SHP77 (cell line): Measurements from ENCODE around the gene CCSER1.
A peak's percentile ranks its signal among the peaks of the same experiment; 100 is the strongest.
"Not testable (repeated sequence)": the region's sequence is repeated elsewhere in the genome, so short reads cannot be mapped to it uniquely, and the experiment has no call there.

ENCODE experiments used
- DNase-seq, 2 experiments: peaks; one replicate each; lab custom pipeline; 2025; lab: John Stamatoyannopoulos, UW

The CCSER1 gene

GRCh38 chr4:91167864-91168653 lies 1040.9 kb downstream of the CCSER1 start:
- DNase-seq = not testable (repeated sequence)

DNA sequence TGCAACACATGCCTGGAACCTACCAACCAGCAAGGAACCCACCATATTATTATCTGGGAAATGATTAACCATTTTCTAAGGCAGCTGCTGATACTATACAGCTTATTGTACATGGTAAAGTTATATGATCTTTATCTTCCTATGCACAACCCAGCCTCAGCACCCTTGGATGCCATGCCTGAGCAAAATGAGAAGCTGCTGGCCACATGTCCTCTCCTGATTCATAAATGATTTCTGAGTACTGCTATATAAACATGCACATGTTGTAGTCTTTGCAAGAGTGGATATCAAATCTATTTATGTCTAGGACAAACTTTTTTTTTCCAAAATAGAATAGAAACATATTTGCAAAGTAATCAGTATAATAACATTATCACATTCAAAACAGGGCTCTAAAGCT lies 1043.6 kb downstream of the CCSER1 start:
- DNase-seq = no peak

GRCh38 chr4:91171217-91171616 lies 1044.0 kb downstream of the CCSER1 start:
- no peak for DNase-seq

- DNase-seq = not testable (repeated sequence)
These were observed 1057.9 kb downstream of the CCSER1 start for GRCh38 chr4:91185061-91185460.

DNA sequence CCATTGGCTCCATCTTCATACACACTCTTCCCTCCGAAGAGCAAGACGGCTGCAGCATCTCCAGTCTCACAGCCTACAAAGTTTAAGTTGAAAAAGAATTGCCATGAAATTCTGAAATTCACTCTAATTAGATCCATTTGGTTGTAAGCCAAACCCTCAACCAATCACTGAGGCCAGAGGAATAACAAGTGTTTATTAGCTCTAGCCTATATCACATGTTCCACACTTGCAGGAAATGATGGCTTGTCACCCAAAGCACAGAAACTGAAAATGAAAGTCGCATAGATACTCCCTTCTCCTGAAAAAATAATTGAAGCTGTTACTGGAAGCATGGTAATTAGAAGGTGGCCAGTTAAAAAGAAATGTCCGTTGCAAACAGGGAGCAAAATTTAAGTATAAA lies 1071.8 kb downstream of the CCSER1 start:
- DNase-seq = no peak

DNA sequence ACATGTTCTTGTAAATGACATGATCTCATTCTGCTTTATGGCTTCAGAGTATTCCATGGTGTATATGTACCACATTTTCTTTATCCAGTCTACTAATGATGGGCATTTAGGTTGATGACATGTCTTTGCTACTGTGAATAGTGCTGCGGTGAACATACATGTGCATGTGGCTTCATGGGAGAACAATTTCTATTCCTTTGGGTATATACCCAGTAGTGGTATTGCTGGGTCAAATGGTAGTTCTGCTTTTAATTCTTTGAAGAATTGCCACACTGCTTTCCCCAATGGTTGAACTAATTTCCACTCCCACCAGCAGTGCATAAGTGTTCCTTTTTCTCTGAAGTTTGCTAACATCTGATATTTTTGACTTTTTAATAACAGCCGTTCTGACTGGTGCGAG lies 1080.3 kb downstream of the CCSER1 start:
- no peak for DNase-seq

- DNase-seq = no peak
These were observed 1085.0 kb downstream of the CCSER1 start for GRCh38 chr4:91212211-91212610.

DNA sequence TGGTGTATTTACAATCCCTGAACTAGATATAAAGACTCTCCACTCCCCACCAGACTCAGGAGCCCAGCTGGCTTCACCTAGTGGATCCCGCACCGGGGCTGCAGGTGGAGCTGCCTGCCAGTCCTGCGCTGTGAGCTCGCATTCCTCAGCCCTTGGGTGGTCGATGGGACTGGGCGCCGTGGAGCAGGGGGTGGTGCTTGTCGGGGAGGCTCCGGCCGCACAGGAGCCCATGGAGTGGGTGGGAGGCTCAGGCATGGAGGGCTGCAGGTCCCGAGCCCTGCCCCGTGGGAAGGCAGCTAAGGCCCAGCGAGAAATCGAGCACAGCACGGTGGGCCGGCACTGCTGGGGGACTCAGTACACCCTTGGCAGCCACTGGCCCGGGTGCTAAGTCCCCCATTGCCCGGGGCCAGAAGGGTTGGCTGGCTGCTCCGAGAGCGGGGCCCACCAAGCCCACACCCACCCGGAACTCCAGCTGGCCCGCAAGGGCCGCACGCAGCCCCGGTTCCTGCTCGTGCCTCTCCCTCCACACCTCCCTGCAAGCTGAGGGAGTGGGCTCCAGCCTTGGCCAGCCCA lies 1090.7 kb downstream of the CCSER1 start:
- DNase-seq = not testable (repeated sequence)

DNA sequence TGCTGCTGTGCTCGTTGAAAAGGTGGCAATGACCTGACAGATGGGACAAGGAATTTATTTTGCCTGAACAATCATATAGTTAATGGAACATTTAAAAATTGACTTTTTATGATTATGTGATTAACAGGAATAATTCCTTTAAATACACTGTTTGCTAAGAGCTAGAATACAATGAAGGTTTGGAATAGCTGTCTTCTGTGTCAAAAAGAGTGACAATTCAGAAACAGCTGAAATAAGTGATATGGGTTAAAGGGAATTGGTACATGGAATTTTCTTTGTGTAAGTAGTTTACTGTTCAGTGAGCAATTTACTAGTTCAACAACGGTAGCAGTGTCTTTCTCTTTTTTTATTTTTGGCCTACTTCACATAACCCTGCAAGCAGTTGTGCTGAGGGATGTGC lies 1093.1 kb downstream of the CCSER1 start:
- no peak for DNase-seq

- no peak for DNase-seq
These were observed 1094.8 kb downstream of the CCSER1 start for GRCh38 chr4:91222014-91222413.

- DNase-seq = no peak
These were observed 1099.7 kb downstream of the CCSER1 start for GRCh38 chr4:91226867-91227266.

GRCh38 chr4:91228659-91229058 lies 1101.5 kb downstream of the CCSER1 start:
- no peak for DNase-seq

DNA sequence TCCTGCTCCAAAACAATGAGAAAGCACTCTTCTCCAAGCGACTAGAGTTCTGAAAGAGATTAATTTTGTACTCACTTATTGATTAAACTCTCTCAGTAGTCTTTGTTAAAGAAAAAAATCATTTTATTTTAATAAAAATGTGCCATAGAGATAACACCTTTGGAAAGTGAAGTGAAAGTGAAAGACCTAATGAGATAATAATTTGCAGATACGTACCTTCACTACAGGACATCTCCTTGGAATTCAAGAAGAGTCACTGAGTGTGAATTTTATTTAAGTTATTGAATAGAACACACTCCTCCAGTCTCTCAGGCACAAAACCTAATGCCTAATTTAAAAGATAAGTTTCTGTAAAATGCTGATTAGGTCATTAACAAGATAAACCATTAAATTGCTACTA lies 1106.0 kb downstream of the CCSER1 start:
- DNase-seq = no peak

GRCh38 chr4:91243132-91243531 lies 1115.9 kb downstream of the CCSER1 start:
- peak in 1 of 2 experiments; percentile 4 for DNase-seq

- no peak for DNase-seq
These were observed 1128.8 kb downstream of the CCSER1 start for GRCh38 chr4:91256043-91256442.

DNA sequence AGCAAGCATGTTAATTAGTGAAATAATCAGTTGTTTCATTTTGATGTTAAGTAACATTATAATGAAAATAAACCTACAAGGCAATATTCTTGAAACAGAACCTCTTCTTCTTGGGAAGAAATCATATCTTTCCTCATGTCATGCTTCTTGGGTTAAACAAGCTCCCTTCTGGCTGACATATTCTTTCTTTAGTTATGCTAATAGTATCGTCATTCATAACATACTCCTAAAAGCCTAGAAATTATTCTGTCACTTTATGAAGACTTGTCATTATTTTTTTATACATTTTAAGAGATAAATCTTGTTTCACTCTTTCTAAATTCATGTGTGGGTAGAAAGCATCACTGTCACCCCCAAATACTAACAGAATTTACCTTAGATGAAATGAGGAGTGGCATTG lies 1129.6 kb downstream of the CCSER1 start:
- no peak for DNase-seq

GRCh38 chr4:91257721-91258120 lies 1130.5 kb downstream of the CCSER1 start:
- no peak for DNase-seq

- DNase-seq = no peak
These were observed 1131.1 kb downstream of the CCSER1 start for GRCh38 chr4:91258326-91258725.

DNA sequence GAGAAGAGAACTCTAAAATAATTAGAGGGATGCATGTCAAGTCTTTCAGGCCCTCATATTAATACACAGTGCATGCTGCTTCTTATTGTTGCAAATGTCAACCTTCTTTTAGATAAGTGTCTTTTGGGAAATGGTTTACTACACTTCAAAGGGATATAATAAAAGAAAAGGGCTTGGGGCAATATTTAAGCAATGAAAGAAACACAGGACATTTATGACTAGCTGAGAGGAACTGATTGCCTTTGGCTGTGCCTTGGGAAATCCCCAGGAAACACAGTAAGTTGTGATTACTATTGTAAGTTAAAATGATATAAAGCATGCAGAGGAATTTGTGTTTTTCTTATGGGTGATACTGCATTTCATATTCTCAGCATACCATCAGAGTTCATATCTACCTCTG lies 1140.3 kb downstream of the CCSER1 start:
- no peak for DNase-seq

DNA sequence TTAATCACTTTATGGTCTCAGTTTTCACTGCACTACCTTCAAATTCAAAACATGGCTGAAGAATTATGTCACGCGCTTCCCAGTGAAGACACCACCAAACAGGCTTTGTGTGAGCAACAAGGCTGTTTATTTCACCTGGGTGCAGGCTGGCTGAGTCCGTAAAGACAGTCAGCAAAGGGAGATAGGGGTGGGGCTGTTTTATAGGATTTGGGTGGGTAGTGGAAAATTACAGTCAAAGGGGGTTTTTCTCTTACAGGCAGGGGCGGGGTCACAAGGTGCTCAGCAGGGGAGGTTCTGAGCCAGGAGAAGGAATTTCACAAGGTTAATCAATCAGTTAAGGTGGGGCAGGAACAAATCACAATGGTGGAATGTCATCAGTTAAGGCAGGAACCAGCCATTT lies 1141.3 kb downstream of the CCSER1 start:
- DNase-seq = not testable (repeated sequence)

DNA sequence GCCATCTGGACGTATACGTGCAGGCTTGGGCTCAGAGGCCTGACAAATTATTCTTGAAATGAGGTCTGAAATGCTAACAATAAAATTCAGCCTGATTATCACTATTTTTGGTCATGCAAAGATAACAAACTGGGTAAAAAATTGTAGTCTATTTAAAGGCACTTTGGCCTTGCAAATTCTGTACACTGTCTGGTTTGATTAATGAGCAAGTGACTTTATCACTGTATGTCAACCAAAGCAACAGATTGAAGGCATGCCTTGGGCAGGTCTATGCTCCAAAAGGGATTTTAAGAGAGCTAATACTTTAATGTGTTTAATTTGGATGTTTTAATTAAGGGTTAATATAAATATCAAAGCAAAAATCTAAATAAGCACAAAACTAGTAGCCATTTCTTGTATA lies 1141.7 kb downstream of the CCSER1 start:
- DNase-seq = no peak

DNA sequence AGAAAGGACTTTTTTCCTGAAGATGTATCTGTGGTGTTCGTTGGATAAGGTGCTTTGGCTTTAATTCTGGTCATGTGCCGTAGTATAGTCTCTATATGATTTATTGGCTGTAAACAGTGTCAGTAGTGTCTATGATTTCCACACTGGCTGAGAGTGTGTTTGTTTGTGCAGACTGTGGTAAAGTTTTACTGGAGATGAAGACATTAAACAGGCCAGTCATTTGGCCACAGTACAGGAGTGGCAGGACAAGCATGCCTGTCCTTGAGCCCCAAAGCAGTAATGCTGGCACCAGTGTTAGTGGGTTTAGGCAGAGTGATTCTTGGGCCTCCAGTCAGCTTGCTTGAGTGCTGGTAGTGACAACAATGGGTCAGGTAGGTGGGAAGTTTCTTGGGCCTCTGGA lies 1152.7 kb downstream of the CCSER1 start:
- DNase-seq = no peak

GRCh38 chr4:91280551-91281290 lies 1153.5 kb downstream of the CCSER1 start:
- DNase-seq = no peak
